HG03045 (cell line): ENCODE data around the gene CYP2A7.
"Not testable (repeated sequence)": the region's sequence is repeated elsewhere in the genome, so short reads cannot be mapped to it uniquely, and the experiment has no call there.

Experiments
- ATAC-seq: cut with Tn5 transposase; IDR thresholded peaks from one replicate; pipeline ENCODE4 v1.9.1; 2021; ENCODE audit warnings: mild to moderate bottlenecking, moderate library complexity; ENCODE audit not compliant: unreplicated experiment

CYP2A7 gene, protein sequence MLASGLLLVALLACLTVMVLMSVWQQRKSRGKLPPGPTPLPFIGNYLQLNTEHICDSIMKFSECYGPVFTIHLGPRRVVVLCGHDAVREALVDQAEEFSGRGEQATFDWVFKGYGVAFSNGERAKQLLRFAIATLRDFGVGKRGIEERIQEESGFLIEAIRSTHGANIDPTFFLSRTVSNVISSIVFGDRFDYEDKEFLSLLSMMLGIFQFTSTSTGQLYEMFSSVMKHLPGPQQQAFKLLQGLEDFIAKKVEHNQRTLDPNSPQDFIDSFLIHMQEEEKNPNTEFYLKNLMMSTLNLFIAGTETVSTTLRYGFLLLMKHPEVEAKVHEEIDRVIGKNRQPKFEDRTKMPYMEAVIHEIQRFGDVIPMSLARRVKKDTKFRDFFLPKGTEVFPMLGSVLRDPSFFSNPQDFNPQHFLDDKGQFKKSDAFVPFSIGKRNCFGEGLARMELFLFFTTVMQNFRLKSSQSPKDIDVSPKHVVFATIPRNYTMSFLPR

GRCh38 chr19:40882062-40882461 lies at the start of gene CYP2A7:
Gene CYP2A7 (minus strand): TSS chr19:40882231. CDS start chr19:40882210, 21 bp downstream.
- ATAC-seq, result not testable (repeated sequence)

- ATAC-seq, result not testable (repeated sequence)
Observed at GRCh38 chr19:40930799-40931198, 48.8 kb upstream of the CYP2A7 start.

DNA sequence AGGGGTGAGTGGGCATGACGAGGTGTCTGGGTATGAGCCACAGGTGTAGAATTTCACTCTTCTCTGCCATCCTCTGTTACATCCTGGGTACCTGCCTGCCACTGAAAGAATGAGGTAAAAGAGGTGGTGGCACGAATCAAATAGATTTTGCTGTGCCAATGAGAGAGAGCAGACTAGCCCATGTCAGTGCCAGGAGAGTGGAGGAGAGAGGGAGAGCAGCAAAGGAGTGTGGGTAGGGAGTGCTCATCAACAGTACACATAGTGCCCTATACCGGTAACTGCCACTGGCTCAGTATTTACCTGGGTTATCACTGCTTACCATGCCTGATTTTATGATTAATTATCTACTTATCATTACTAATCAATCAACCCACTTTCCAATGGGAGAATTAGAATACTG lies 47.9 kb upstream of the CYP2A7 start:
- not testable (repeated sequence) for ATAC-seq

GRCh38 chr19:40928850-40929249 lies 46.8 kb upstream of the CYP2A7 start:
- no peak for ATAC-seq

DNA sequence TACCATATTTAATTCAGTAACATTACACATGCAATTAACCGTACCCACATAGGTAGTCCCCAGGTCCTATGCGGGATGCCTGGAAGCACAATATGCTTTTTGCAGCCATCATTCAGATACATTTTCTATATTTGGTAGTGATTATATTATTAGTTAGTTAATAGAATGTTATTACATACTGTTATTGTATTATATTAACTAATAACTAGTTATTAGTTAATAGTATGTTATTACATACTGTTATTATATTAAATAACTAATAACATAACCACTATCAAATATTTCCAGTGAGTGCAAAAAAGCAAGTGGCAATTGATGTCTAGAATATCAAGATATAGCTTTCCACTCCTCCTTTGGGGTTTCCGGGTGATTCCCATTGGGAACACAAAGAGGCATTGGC lies 45.5 kb upstream of the CYP2A7 start:
- no peak for ATAC-seq

DNA sequence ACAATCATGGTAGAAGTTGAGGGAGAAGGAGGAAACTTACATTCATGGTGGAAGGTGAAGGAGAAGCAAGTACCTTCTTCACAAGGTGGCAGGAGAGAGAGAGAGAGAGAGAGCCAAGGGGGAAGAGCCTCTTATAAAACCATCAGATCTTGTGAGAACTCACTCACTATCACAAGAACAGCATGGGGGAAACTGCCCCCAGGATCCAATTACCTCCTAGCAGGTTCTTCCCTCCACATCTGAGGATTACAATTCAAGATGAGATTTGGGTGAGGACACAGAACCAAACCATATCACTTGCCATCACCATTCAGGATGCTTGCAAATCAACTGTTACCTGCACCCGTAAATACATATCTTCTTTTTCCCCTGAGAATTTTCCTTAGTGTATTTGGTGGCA lies 44.2 kb upstream of the CYP2A7 start:
- not testable (repeated sequence) for ATAC-seq

DNA sequence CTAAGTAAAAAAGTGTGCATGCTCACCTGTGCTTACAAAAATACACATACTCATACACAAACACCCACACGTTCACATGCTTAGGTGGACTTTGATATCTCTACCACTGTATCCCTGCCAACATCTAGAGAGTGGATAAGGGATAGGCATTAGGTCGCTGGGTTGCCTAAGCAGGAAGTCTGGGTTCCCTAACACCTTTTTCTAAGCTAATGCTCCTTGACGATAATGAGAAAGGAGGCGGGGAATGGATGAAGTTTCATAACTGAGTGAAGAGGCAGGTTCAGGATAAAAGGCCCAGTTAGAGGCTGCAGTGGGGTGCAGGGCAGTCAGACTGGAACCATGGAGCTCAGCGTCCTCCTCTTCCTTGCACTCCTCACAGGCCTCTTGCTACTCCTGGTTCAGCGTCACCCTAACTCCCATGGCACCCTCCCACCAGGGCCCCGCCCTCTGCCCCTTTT lies 41.9 kb upstream of the CYP2A7 start:
- ATAC-seq, result no peak

DNA sequence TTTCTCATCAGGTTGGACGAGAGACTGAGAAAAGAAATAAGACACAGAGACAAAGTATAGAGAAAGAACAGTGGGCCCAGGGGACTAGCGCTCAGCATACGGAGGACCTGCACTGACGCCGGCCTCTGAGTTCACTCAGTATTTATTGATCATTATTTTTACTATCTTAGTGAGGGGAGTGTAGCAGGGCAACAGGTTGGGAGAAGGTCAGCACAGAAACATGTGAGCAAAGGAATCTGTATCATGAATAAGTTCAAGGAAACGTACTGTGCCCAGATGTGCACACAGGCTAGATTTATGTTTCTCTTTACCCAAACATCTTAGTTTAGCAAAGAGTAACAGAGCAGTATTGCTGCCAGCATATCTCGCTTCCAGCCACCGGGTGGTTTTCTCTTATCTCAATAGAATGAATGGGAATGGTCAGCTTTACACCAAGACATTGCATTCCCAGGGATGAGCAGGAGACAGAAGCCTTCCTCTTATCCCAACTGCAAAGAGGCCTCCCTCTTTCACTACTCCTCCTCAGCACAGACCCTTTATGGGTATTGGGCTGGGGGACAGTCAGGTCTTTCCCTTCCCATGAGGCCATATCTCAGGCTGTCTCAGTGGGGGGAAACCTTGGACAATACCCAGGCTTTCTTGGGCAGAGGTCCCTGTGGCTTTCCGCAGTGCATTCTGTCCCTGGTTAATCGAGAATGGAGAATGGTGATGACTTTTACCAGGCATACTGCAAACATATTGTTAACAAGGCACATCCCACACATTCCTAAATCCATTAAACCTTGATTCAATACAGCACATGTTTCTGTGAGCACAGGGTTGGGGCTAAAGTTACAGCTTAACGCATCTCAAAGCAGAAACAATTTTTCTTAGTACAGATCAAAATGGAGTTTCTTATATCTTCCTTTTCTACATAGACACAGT lies 40.5 kb upstream of the CYP2A7 start:
- not testable (repeated sequence) for ATAC-seq

DNA sequence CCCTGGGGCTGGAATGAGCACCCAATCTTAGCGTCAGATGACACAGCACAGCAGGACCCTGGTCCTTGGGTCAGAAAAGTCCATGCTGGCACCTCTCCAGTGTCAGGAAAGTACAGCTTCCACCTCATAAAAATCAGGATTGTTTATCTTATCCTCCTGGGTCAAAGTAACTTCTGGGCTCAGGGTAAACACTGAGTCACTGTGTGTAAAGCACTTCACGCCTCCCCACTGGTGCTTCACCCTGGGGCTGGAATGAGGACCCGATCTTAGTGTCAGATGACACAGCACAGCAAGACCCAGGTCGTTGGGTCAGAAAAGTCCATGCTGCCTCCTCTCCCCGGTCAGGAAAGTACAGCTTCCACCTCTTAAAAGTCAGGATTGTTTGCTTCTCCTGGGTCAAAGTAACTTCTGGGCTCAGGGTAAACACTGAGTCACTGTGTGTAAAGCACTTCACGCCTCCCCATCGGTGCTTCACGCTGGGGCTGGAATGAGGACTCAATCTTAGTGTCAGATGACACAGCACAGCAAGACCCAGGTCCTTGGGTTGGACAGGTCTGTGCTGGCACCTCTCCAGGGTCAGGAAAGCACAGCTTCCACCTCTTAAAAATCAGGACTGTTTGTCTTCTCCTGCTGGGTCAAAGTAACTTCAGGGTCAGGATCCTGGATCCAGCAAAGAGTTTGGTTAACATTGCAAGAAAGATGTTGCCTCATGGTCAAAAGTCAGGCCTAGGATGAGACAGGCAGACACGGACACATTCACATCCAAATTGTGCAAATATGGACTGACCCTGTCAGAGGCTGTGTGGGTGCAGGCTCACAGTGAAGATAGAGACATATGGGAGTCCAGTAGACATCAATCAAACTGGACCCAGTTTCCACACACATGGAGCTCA lies 39.2 kb upstream of the CYP2A7 start:
- no peak for ATAC-seq

- no peak for ATAC-seq
Observed at GRCh38 chr19:40920300-40921004, 38.4 kb upstream of the CYP2A7 start.

GRCh38 chr19:40919530-40920299 lies 37.7 kb upstream of the CYP2A7 start:
- ATAC-seq, result not testable (repeated sequence)

- ATAC-seq, result not testable (repeated sequence)
Observed at GRCh38 chr19:40918303-40918702, 36.3 kb upstream of the CYP2A7 start.

GRCh38 chr19:40908976-40909375 lies 26.9 kb upstream of the CYP2A7 start:
- ATAC-seq, result no peak

DNA sequence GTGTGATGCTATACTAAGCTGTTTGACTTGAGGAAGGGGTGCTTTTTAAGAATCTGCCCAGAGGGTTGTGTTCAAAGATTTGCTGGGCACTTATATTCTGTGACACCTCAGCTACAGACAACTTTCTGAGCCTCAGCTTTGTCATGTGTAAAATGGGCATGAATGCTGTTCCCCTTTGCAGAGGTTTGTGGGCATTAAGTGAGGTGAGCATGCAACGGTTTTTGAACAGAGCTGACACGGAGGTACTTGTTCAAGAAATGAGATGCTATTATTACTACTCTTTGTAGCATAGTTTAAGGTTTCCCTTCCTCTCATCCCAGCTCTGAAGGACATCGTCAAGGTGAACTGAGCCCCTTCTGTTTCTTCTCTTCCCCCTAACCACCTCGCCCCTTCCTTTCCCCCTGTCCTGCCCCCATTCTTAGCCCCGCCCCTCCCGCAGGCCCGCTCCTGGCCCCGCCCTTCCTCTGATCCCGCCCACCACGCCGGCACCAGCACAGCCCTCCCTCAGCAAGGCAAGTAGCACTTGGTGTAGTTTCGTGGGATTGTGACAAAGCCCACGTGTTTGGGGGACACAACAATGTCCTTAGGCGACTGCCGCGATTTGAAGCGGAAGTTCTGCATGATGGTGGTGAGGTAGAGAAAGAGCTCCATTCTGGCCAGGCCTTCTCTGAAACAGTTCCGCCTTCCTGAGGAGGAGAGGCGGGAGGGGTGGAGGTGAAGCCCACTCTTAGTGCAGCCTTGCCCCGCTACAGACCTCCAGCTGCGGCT lies 26.1 kb upstream of the CYP2A7 start:
- no peak for ATAC-seq

- no peak for ATAC-seq
Observed at GRCh38 chr19:40906512-40906911, 24.5 kb upstream of the CYP2A7 start.

- not testable (repeated sequence) for ATAC-seq
Observed at GRCh38 chr19:40904673-40905156, 22.7 kb upstream of the CYP2A7 start.

GRCh38 chr19:40901975-40902750 lies 20.1 kb upstream of the CYP2A7 start:
- ATAC-seq, result not testable (repeated sequence)
